OCI-LY3 (cell line): ENCODE data around the gene ARL13A.

Source experiments
- H2AFZ ChIP-seq: fragments of 200-600, 300-600 bp; shearing (Covaris generic); 2 replicates; pipeline ENCODE4 v1.6.0; 2014; ENCODE audit warnings: antibody characterized with exemption, low read depth, low read length
- H3K27ac ChIP-seq: fragments of 200-600, 300-600 bp; sonication (generic); 2 replicates; pipeline ENCODE4 v1.5.1; 2014; ENCODE audit warnings: mild to moderate bottlenecking, low read length, moderate library complexity, mixed read lengths
- H3K27me3 ChIP-seq: fragments of 200-600, 300-600 bp; sonication (generic); 2 replicates; pipeline ENCODE4 v1.6.1; 2014; ENCODE audit warnings: low read depth, low read length, mixed read lengths
- H3K36me3 ChIP-seq: fragments of 200-600, 300-600 bp; sonication (generic); replicated peaks from 2 replicates; pipeline ENCODE3; 2014; ENCODE audit warnings: low read depth, low read length, mixed read lengths
- H3K4me1 ChIP-seq: fragments of 300-600, 200-600 bp; sonication (generic); 2 replicates; pipeline ENCODE4 v1.6.1; 2014; ENCODE audit warnings: low read length, mixed read lengths
- H3K4me2 ChIP-seq: fragments of 200-600, 300-600 bp; sonication (generic); 2 replicates; pipeline ENCODE4 v1.6.1; 2014; ENCODE audit warnings: low read length, mixed read lengths
- H3K4me3 ChIP-seq: fragments of 300-600, 200-600 bp; sonication (generic); 2 replicates; pipeline ENCODE4 v1.5.1; 2014; ENCODE audit warnings: antibody characterized with exemption, mild to moderate bottlenecking, low read length, moderate library complexity
- H3K79me2 ChIP-seq: fragments of 300-600, 200-600 bp; shearing (Covaris generic); 2 replicates; pipeline ENCODE4 v1.6.1; 2014; ENCODE audit warnings: mild to moderate bottlenecking, low read length, mixed read lengths
- H3K9ac ChIP-seq: fragments of 300-600, 200-600 bp; shearing (Covaris generic); 2 replicates; pipeline ENCODE4 v1.6.0; 2014; ENCODE audit warnings: mild to moderate bottlenecking, low read length, moderate library complexity
- H3K9me3 ChIP-seq: fragments of 200-600, 300-600 bp; shearing (Covaris generic); 2 replicates; pipeline ENCODE4 v1.6.1; 2014; ENCODE audit warnings: low read length, mixed read lengths; ENCODE audit not compliant: insufficient read depth
- H4K20me1 ChIP-seq: fragments of 200-600, 300-600 bp; sonication (generic); 2 replicates; pipeline ENCODE4 v1.6.1; 2016; ENCODE audit warnings: low read length, mixed read lengths; ENCODE audit not compliant: insufficient read depth
- EZH2phosphoT487 ChIP-seq: fragments of 200-600 bp; shearing (Covaris generic); IDR thresholded peaks from 2 replicates; pipeline ENCODE4 v1.6.1; 2018; ENCODE audit warnings: antibody characterized with exemption, mixed run types, low read depth
- TF ChIP-seq, protein P1 (sequence below): fragments of 200-600, 300-600 bp; sonication (generic); IDR thresholded peaks from 2 replicates; pipeline ENCODE4 v1.5.1; 2014; ENCODE audit warnings: antibody characterized with exemption, low read length, low read depth

ARL13A gene

GRCh38 chrX:100969408-100969807, at the start of gene ARL13A:
TSS of gene ARL13A (plus strand) at chrX:100969708. CDS start at chrX:100973690, 3,982 bp downstream.
- TF ChIP-seq, protein P1, sequence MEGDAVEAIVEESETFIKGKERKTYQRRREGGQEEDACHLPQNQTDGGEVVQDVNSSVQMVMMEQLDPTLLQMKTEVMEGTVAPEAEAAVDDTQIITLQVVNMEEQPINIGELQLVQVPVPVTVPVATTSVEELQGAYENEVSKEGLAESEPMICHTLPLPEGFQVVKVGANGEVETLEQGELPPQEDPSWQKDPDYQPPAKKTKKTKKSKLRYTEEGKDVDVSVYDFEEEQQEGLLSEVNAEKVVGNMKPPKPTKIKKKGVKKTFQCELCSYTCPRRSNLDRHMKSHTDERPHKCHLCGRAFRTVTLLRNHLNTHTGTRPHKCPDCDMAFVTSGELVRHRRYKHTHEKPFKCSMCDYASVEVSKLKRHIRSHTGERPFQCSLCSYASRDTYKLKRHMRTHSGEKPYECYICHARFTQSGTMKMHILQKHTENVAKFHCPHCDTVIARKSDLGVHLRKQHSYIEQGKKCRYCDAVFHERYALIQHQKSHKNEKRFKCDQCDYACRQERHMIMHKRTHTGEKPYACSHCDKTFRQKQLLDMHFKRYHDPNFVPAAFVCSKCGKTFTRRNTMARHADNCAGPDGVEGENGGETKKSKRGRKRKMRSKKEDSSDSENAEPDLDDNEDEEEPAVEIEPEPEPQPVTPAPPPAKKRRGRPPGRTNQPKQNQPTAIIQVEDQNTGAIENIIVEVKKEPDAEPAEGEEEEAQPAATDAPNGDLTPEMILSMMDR, result no peak
- TF ChIP-seq EZH2phosphoT487, result no peak
- H3K36me3 ChIP-seq, result no peaks in the 10 kb centered on the region
- no peak within 1 kb of the TSS for H3K4me2 ChIP-seq
- H4K20me1 ChIP-seq, result no peaks in the 10 kb centered on the region
- H3K4me3 ChIP-seq, result no peak within 1 kb of the TSS
- H3K9me3 ChIP-seq, result no peaks in the 10 kb centered on the region
- H2AFZ ChIP-seq, result no peak within 1 kb of the TSS
- no peaks in the 10 kb centered on the region for H3K79me2 ChIP-seq
- no peak within 1 kb of the TSS for H3K27ac ChIP-seq
- H3K27me3 ChIP-seq, result no peaks in the 10 kb centered on the region
- no peaks in the 10 kb centered on the region for H3K4me1 ChIP-seq
- H3K9ac ChIP-seq, result no peak within 1 kb of the TSS

- Histone ChIP-seq H4K20me1 (no peaks in the 10 kb centered on the region), H3K4me3 (no peak overlapping the region), H3K9ac (no peak overlapping the region), H3K4me1 (peaks cover 9% of the 10 kb centered on the region), H3K27ac (no peak overlapping the region), H3K4me2 (no peak overlapping the region), H3K27me3 (no peaks in the 10 kb centered on the region), H2AFZ (no peak overlapping the region), H3K9me3 (no peaks in the 10 kb centered on the region), H3K79me2 (no peaks in the 10 kb centered on the region), H3K36me3 (no peaks in the 10 kb centered on the region)
- TF ChIP-seq, protein P1, result no peak
- no peak for TF ChIP-seq EZH2phosphoT487
Observed at GRCh38 chrX:100924375-100924774, 45.1 kb upstream of the ARL13A start.

- no peak overlapping the region for H3K27ac ChIP-seq
- H3K4me3 ChIP-seq, result no peak overlapping the region
- H3K9me3 ChIP-seq, result no peaks in the 10 kb centered on the region
- no peak overlapping the region for H2AFZ ChIP-seq
- no peaks in the 10 kb centered on the region for H3K79me2 ChIP-seq
- H3K27me3 ChIP-seq, result no peaks in the 10 kb centered on the region
- H3K4me1 ChIP-seq, result peaks cover 20% of the 10 kb centered on the region
- H3K9ac ChIP-seq, result no peak overlapping the region
- TF ChIP-seq, protein P1, result no peak
- TF ChIP-seq EZH2phosphoT487, result no peak
- H3K4me2 ChIP-seq, result no peak overlapping the region
- no peaks in the 10 kb centered on the region for H4K20me1 ChIP-seq
- no peaks in the 10 kb centered on the region for H3K36me3 ChIP-seq
Observed at GRCh38 chrX:100926453-100926852, 43.1 kb upstream of the ARL13A start.

- peak within 1 kb of the TSS; percentile 84 for H2AFZ ChIP-seq
Observed at GRCh38 chrX:100928660-100929613, 40.6 kb upstream of the ARL13A start, which contains the start of gene XKRX. TSS of gene XKRX (minus strand) at chrX:100928917. CDS start at chrX:100928304, 613 bp downstream.

More at GRCh38 chrX:100928660-100929613, 40.6 kb upstream of the ARL13A start, which contains the start of gene XKRX:
- H3K9ac ChIP-seq, result peak within 1 kb of the TSS; percentile 66; the same call in 1 of the 2 replicates
- H3K36me3 ChIP-seq, result no peaks in the 10 kb centered on the region
- H3K27ac ChIP-seq, result no peak within 1 kb of the TSS
- no peaks in the 10 kb centered on the region for H3K79me2 ChIP-seq
- no peak for TF ChIP-seq EZH2phosphoT487
- TF ChIP-seq, protein P1, result no peak
- peaks cover 27% of the 10 kb centered on the region for H3K4me1 ChIP-seq
- peak within 1 kb of the TSS; percentile 95 for H3K4me3 ChIP-seq
- H4K20me1 ChIP-seq, result no peaks in the 10 kb centered on the region
- H3K4me2 ChIP-seq, result peak within 1 kb of the TSS; percentile 83
- no peaks in the 10 kb centered on the region for H3K27me3 ChIP-seq
- no peaks in the 10 kb centered on the region for H3K9me3 ChIP-seq
